HG03571 (cell line): Measurements from ENCODE around the gene SAMD8.
A peak's percentile ranks its signal among the peaks of the same experiment; 100 is the strongest.

Source experiments
- ATAC-seq: cut with Tn5 transposase; IDR thresholded peaks from one replicate; pipeline ENCODE4 v1.9.1; 2021; ENCODE audit not compliant: unreplicated experiment

The SAMD8 gene

GRCh38 chr10:75111365-75111906 is at the start of gene SAMD8:
Gene SAMD8 (plus strand): TSS chr10:75111656. CDS start chr10:75150529, 38,873 bp downstream.
- peak; percentile 74 for ATAC-seq

- ATAC-seq: no peak
These were observed 49.5 kb upstream of the SAMD8 start for GRCh38 chr10:75061709-75062505.

- no peak for ATAC-seq
These were observed 48.8 kb upstream of the SAMD8 start for GRCh38 chr10:75062506-75063299.

GRCh38 chr10:75063461-75064230 is 47.8 kb upstream of the SAMD8 start:
- ATAC-seq: no peak

GRCh38 chr10:75065076-75065475 is 46.4 kb upstream of the SAMD8 start:
- no peak for ATAC-seq

DNA sequence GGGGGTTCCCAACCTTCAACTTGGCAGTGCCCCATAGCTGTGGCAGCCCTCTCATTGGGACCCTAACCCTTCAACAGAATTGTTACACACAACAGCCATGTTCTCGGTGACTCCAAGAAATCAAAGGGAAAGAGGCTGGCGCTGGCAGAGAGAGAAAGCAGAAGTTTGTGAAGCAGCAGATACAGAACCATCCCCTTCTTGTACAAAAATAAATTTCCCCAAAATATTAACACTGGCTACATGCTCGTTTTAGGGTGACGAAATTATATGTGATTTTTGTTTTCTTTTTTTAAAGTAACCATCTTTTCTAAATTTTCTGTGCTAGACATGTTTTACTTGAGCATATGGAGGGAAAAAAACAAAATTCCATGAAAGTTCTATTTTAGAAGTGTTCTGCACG is 45.2 kb upstream of the SAMD8 start:
- ATAC-seq: no peak

DNA sequence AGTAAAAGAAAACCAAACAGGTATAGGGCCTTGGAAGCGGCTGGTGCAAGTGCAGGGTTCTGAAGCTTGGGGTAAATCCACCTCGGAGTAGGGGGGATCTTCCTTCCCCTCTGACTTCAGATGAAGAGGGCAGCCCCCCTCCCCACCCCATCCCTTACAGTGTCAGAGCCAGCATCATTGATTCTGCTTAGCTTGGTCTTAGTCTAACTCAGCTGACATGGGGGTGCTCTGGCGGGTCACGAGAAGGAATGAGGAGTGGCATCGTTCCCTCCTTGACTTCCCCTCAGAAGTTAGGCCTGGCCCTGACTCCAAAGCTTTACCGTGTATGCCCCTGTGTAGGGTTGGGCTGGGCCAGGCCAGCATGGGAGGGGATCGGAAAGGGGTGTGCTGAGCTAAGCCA is 44.2 kb upstream of the SAMD8 start:
- ATAC-seq: no peak

GRCh38 chr10:75068523-75068922 is 42.9 kb upstream of the SAMD8 start:
- ATAC-seq: no peak

- no peak for ATAC-seq
These were observed 41.0 kb upstream of the SAMD8 start for GRCh38 chr10:75070476-75070875.

GRCh38 chr10:75070961-75071428 is 40.5 kb upstream of the SAMD8 start:
- ATAC-seq: no peak

DNA sequence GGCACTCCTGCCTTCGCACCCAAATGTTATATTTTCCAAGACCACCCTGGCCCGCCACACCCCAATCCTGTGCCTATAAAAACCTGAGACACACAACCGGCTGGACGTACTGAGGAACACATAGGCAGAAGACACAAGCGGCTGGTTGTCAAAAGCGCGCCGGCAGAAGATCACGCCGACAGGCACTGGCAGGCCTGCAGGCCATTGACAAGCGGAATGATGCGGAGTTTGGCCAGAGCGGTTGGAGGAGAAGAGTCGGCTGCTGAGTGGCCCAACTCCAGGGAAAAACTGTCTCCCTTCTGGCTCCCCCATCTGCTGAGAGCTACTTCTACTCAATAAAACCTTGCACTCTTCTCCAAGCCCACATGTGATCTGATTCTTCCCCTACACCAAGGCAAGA is 39.7 kb upstream of the SAMD8 start:
- no peak for ATAC-seq

GRCh38 chr10:75072727-75073126 is 38.7 kb upstream of the SAMD8 start:
- ATAC-seq: no peak

- ATAC-seq: no peak
These were observed 38.0 kb upstream of the SAMD8 start for GRCh38 chr10:75073442-75073841.

GRCh38 chr10:75074711-75075445 is 36.6 kb upstream of the SAMD8 start:
- no peak for ATAC-seq

- ATAC-seq: no peak
These were observed 35.1 kb upstream of the SAMD8 start for GRCh38 chr10:75076348-75076747.

DNA sequence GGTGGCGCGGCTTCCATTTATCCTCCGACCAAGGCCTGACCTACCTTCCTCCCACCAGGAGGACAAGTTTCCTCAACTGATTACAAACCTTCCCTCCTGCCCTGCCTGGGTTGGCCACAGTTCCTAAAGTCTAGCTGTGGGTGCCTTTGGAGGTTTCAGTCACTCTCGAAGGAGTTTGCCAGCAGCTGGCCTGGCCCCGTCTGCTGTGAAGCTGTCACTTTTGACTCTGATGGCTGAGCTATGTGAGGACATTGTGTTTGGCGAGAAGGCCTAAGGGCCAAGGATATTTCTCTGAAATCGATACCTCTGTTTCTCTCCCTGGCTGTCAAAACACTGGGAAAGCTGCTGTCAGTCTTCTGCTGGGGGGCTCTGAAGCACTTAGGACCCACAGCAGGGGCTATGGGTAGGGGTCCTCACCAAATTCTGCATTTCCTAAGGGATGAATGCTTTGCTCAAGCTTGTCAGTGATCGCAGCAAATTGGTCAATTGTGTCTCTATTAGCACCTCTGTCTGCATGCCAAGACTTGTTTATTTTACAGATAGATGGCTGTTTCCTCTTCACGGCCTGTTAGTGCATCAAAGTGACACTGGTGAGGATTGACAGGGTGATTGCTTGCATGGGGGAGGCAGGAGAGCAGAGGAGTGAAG is 31.9 kb upstream of the SAMD8 start:
- no peak for ATAC-seq

DNA sequence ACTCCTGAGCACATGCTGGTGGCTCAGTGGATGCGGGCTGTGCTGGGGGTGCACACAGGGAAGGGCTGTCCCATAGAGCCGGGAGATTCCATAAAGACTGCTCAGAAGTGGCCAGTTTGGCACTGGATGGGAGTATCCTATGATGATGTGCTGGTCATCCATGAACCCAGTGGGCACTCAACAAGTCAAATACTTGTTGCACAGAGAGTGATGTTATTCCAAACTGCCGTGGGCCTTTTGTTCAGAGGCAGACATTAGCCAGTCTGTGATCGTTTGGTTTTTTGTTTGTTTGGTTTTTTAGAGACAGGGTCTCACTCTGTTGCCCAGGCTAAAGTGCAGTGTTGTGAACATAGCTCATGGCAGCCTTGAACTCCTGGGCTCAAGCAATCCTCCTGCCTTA is 30.9 kb upstream of the SAMD8 start:
- ATAC-seq: no peak

DNA sequence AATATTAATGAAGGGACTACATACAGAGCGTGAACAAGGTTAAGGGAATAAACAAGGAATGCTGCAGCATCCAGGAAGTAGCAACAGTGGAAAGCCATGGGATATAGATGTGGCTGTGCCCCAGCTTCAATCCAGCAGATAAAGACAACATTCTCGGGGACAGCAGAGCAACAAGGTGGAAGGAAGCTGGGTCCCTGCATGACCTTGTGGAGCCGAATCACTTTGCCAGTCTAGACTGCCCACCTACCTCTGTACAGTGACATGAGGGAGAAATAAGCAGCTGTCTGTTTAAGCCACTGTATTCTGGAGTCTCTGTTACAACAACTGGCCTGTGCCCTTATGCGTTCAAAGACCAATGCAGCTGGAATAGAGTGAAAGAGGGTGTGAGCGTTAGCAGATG is 30.1 kb upstream of the SAMD8 start:
- no peak for ATAC-seq

GRCh38 chr10:75083972-75084833 is 27.3 kb upstream of the SAMD8 start:
- ATAC-seq: no peak
